SU-DHL-6 (cell line): ENCODE measurements around the gene TMEM164.

Source experiments
- EZH2phosphoT487 ChIP-seq: fragments of 200-600 bp; sonication (generic), shearing (Covaris generic); conservative IDR thresholded peaks from 2 replicates; pipeline ENCODE4 v1.6.1; 2018; ENCODE audit warnings: mild to moderate bottlenecking, antibody characterized with exemption, low read length, moderate library complexity, mixed read lengths
- TF ChIP-seq, protein P1 (sequence below): fragments of 200-600 bp; sonication (generic); IDR thresholded peaks from one replicate; pipeline ENCODE4 v1.5.1; 2017; ENCODE audit warnings: antibody characterized with exemption, mild to moderate bottlenecking, low read length, moderate library complexity; ENCODE audit not compliant: insufficient read depth, poor library complexity, severe bottlenecking

DNA sequence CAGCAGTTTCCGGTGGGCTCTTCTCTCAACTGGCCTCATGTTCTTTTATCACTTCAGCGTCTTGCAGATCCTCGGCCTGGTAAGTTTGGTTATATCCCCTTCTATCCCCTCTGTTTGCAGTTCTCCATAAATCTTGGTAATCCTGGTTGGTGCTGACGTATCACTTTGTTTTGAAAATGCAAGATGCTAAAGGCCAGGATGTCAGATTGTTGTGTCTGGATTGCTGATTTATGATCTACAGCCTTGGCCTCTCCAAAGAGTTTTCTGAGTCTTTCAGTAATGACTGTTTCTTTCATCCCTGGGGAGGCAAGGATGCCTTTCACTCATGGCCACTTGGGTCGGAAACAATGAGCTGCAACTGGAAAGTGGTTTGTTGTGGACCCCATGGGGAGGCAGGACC lies 168.5 kb downstream of the TMEM164 start:
- TF ChIP-seq, protein P1, sequence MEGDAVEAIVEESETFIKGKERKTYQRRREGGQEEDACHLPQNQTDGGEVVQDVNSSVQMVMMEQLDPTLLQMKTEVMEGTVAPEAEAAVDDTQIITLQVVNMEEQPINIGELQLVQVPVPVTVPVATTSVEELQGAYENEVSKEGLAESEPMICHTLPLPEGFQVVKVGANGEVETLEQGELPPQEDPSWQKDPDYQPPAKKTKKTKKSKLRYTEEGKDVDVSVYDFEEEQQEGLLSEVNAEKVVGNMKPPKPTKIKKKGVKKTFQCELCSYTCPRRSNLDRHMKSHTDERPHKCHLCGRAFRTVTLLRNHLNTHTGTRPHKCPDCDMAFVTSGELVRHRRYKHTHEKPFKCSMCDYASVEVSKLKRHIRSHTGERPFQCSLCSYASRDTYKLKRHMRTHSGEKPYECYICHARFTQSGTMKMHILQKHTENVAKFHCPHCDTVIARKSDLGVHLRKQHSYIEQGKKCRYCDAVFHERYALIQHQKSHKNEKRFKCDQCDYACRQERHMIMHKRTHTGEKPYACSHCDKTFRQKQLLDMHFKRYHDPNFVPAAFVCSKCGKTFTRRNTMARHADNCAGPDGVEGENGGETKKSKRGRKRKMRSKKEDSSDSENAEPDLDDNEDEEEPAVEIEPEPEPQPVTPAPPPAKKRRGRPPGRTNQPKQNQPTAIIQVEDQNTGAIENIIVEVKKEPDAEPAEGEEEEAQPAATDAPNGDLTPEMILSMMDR, result no peak
- no peak for TF ChIP-seq EZH2phosphoT487
